ENCODE data around the gene DNAJC9. TPM values are rescaled to one million over a fixed set of nuclear protein-coding genes. Genes with fewer than 3 reads are reported as not detected.

DNAJC9 gene
- total RNA-seq, 6 donors from 2014 or later, result 10.1 to 16.8 (median 12.0) TPM

- ATAC-seq (ENCODE audit: low FRiP score in 2 of 2), result no peak
These were observed 34.0 kb upstream of the DNAJC9 start for GRCh38 chr10:73281097-73281496.

GRCh38 chr10:73264423-73264822, 17.4 kb upstream of the DNAJC9 start:
- 88 to 94% methylated on average over 2 of the region's 2 CpGs for WGBS, 2 donors
- Histone ChIP-seq H3K36me3 (no peaks in the 10 kb centered on the region), H3K27ac (no peak overlapping the region), H3K27me3 (no peaks in the 10 kb centered on the region), H3K9me3 (no peaks in the 10 kb centered on the region), H3K4me1 (no peaks in the 10 kb centered on the region), H3K4me3 (no peak overlapping the region)
- ATAC-seq (ENCODE audit: low FRiP score in 2 of 2), result no peak
- DNase-seq, result no peak
- no peak for TF ChIP-seq POLR2AphosphoS5 (IDR thresholded peaks at IDR 0.05)
- no peak for TF ChIP-seq EP300 (IDR thresholded peaks at IDR 0.05)
- TF ChIP-seq CTCF (IDR thresholded peaks at IDR 0.05), result no peak
- TF ChIP-seq POLR2A (IDR thresholded peaks at IDR 0.05), result no peak

More at GRCh38 chr10:73281097-73281496, 34.0 kb upstream of the DNAJC9 start:
- no peak for TF ChIP-seq CTCF (IDR thresholded peaks at IDR 0.05)
- TF ChIP-seq POLR2A (IDR thresholded peaks at IDR 0.05), result no peak
- no peak overlapping the region for H3K4me3 ChIP-seq
- H3K36me3 ChIP-seq, result no peaks in the 10 kb centered on the region
- H3K27ac ChIP-seq, result no peak overlapping the region
- no peak for DNase-seq
- H3K9me3 ChIP-seq, result no peaks in the 10 kb centered on the region
- H3K4me1 ChIP-seq, result no peaks in the 10 kb centered on the region
- H3K27me3 ChIP-seq, result no peaks in the 10 kb centered on the region
- WGBS, 2 donors, result 90 to 97% methylated on average over 3 of the region's 3 CpGs

GRCh38 chr10:73263693-73264347, 16.8 kb upstream of the DNAJC9 start:
- Histone ChIP-seq H3K4me1 (no peaks in the 10 kb centered on the region), H3K27ac (no peak overlapping the region), H3K36me3 (no peaks in the 10 kb centered on the region), H3K27me3 (no peaks in the 10 kb centered on the region), H3K9me3 (peaks cover 0 to 3% (median 0%) of the 10 kb centered on the region in 4 donors), H3K4me3 (no peak overlapping the region)
- TF ChIP-seq POLR2AphosphoS5 (IDR thresholded peaks at IDR 0.05), result no peak
- TF ChIP-seq CTCF (IDR thresholded peaks at IDR 0.05), result peak in 4 of 6 experiments; percentile 14 to 31 (median 22)
- TF ChIP-seq EP300 (IDR thresholded peaks at IDR 0.05), result no peak
- no peak for TF ChIP-seq POLR2A (IDR thresholded peaks at IDR 0.05)
- DNase-seq (no peak), ATAC-seq (ENCODE audit: low FRiP score in 2 of 2) (no peak)
- 50 to 68% methylated on average over 1 of the region's 1 CpG for WGBS, 2 donors

GRCh38 chr10:73262880-73263555, 16.0 kb upstream of the DNAJC9 start:
- no peak for ATAC-seq (ENCODE audit: low FRiP score in 2 of 2)
- TF ChIP-seq POLR2A (IDR thresholded peaks at IDR 0.05) (no peak), EP300 (IDR thresholded peaks at IDR 0.05) (no peak), CTCF (IDR thresholded peaks at IDR 0.05) (no peak), POLR2AphosphoS5 (IDR thresholded peaks at IDR 0.05) (no peak)
- H3K27ac ChIP-seq, result no peak overlapping the region
- no peaks in the 10 kb centered on the region for H3K27me3 ChIP-seq
- 74 to 79% methylated on average over 5 of the region's 5 CpGs for WGBS, 2 donors
- no peaks in the 10 kb centered on the region for H3K4me1 ChIP-seq
- no peaks in the 10 kb centered on the region for H3K36me3 ChIP-seq
- H3K4me3 ChIP-seq, result no peak overlapping the region
- H3K9me3 ChIP-seq, result peaks cover 0 to 7% (median 0%) of the 10 kb centered on the region in 4 donors
- no peak for DNase-seq
